GM12878 (cell line): Measurements from ENCODE around the gene SRBD1. TPM values are rescaled to one million over a fixed set of nuclear protein-coding genes. Genes with fewer than 3 reads are reported as not detected.

Experiments used
- ATAC-seq: fragments of 200-7000 bp; cut with Tn5 transposase; 3 replicates; pipeline ENCODE4 v1.9.1; 2020; ENCODE audit warnings: mild to moderate bottlenecking, moderate library complexity
- BruUV-seq: library from RNA; stranded (reverse); fragments of 400-500 nt; replicated peaks from 2 replicates; lab custom pipeline; 2021; lab: Mats Ljungman, UMichigan
- CTCF ChIA-PET: fragments of 300-600 bp; sonication (Branson Sonifier 250); formaldehyde crosslinking; extraction: SDS; loops from one replicate; lab custom pipeline; 2021; ENCODE audit warnings: inconsistent platforms; lab: Yijun Ruan, JAX
- POLR2A ChIA-PET: fragments of 350-600 bp; formaldehyde crosslinking; extraction: SDS; loops from one replicate; lab custom pipeline; 2021; ENCODE audit warnings: inconsistent platforms; lab: Charles Lee
- RAD21 ChIA-PET: fragments of 300-600 bp; sonication (Branson Sonifier 250); formaldehyde crosslinking; loops from one replicate; lab custom pipeline; 2023; ENCODE audit warnings: antibody characterized with exemption; ENCODE audit not compliant: unreplicated experiment; lab: Charles Lee
- SMC1A ChIA-PET: fragments of 300-600 bp; sonication (Branson Sonifier 250); formaldehyde crosslinking; loops from one replicate; lab custom pipeline; 2023; ENCODE audit not compliant: unreplicated experiment, uncharacterized antibody; lab: Charles Lee
- DNase-seq: peaks from one replicate; pipeline ENCODE4 v3.0.0-alpha.2; 2011; ENCODE audit warnings: low read depth, low spot score
- FAIRE-seq: peaks from 3 replicates; lab custom pipeline; 2011; peaks lifted over from hg19 to GRCh38; lab: Jason Lieb, UNC
- H2AFZ ChIP-seq: 2 replicates; pipeline ENCODE4 v1.6.0; 2011; ENCODE audit warnings: low read depth, low read length, control low read depth; ENCODE audit not compliant: control insufficient read depth
- H3K27ac ChIP-seq: 2 replicates; pipeline ENCODE4 v1.5.1; 2011; ENCODE audit warnings: control low read depth; ENCODE audit not compliant: control insufficient read depth, insufficient read depth
- H3K27me3 ChIP-seq, 2 experiments: replicated peaks in 1 of 2; 2 replicates each; pipeline versions ENCODE4 v1.6.0 to v1.6.1; 2011; ENCODE audit warnings: low read length in 1 of 2; ENCODE audit not compliant: control insufficient read depth in 2 of 2, insufficient read depth in 2 of 2
- H3K36me3 ChIP-seq, 2 experiments: 2 replicates each; pipeline ENCODE4 v1.5.1; 2011; ENCODE audit warnings: low read length in 1 of 2; ENCODE audit not compliant: control insufficient read depth in 2 of 2, insufficient read depth in 2 of 2
- H3K4me1 ChIP-seq: 2 replicates; pipeline ENCODE4 v1.6.1; 2011; ENCODE audit warnings: mild to moderate bottlenecking, low read length, moderate library complexity, mixed read lengths; ENCODE audit not compliant: control insufficient read depth, insufficient read depth
- H3K4me2 ChIP-seq: 2 replicates; pipeline ENCODE4 v1.6.0; 2011; ENCODE audit warnings: control low read depth; ENCODE audit not compliant: control insufficient read depth, insufficient read depth
- H3K4me3 ChIP-seq: fragments of 200-600 bp; sonication (generic); 2 replicates; pipeline ENCODE4 v1.5.1; 2016
- H3K79me2 ChIP-seq: 2 replicates; pipeline ENCODE4 v1.6.0; 2011; ENCODE audit warnings: low read length; ENCODE audit not compliant: control insufficient read depth, insufficient read depth
- H3K9ac ChIP-seq: 2 replicates; pipeline ENCODE4 v1.8.0; 2011; ENCODE audit warnings: low read length, control low read depth, mixed read lengths; ENCODE audit not compliant: control insufficient read depth, insufficient read depth
- H3K9me3 ChIP-seq: replicated peaks from 3 replicates; pipeline ENCODE4 v1.5.1; 2011; ENCODE audit warnings: mild to moderate bottlenecking, low read length; ENCODE audit not compliant: control insufficient read depth, insufficient read depth
- H4K20me1 ChIP-seq: 2 replicates; pipeline ENCODE4 v1.6.0; 2011; ENCODE audit not compliant: control insufficient read depth, insufficient read depth
- BHLHE40 ChIP-seq, 2 experiments: fragments of 450-650 bp in 1 of 2; IDR thresholded peaks; 2 replicates each; pipeline ENCODE4 v1.6.1; 2011 to 2017; ENCODE audit warnings: low read depth in 2 of 2, borderline replicate concordance in 1 of 2, improper control_type of control experiment in 1 of 2, low read length in 1 of 2, mild to moderate bottlenecking in 1 of 2
- KLF5 ChIP-seq: fragments of 450-650 bp; IDR thresholded peaks from 2 replicates; pipeline ENCODE4 v1.6.1; 2014; ENCODE audit warnings: mild to moderate bottlenecking; ENCODE audit not compliant: partially characterized antibody
- LARP7 ChIP-seq: fragments of 450-650 bp; IDR thresholded peaks from 2 replicates; pipeline ENCODE4 v1.6.1; 2017; ENCODE audit warnings: mild to moderate bottlenecking
- MEF2B ChIP-seq: fragments of 450-650 bp; IDR thresholded peaks from 2 replicates; pipeline ENCODE4 v1.6.1; 2018; ENCODE audit warnings: mild to moderate bottlenecking, moderate library complexity; ENCODE audit not compliant: partially characterized antibody, poor library complexity, severe bottlenecking
- MTA3 ChIP-seq: IDR thresholded peaks from 2 replicates; pipeline ENCODE4 v1.6.1; 2012; ENCODE audit warnings: low read length, inconsistent platforms, borderline replicate concordance
- NBN ChIP-seq: fragments of 450-650 bp; IDR thresholded peaks from 2 replicates; pipeline ENCODE4 v1.6.1; 2016
- NFIC ChIP-seq: IDR thresholded peaks from 2 replicates; pipeline ENCODE4 v1.6.1; 2012; ENCODE audit warnings: low read depth, mild to moderate bottlenecking, inconsistent platforms, low read length, moderate library complexity
- PAX5 ChIP-seq: IDR thresholded peaks from 2 replicates; pipeline ENCODE4 v1.6.1; 2011; ENCODE audit warnings: low read depth, low read length, borderline replicate concordance
- PAX8 ChIP-seq: fragments of 450-650 bp; IDR thresholded peaks from 2 replicates; pipeline ENCODE4 v1.6.1; 2017; ENCODE audit warnings: mild to moderate bottlenecking, moderate library complexity
- POU2F2 ChIP-seq: IDR thresholded peaks from 3 replicates; pipeline ENCODE4 v1.6.1; 2011; ENCODE audit warnings: low read depth, mild to moderate bottlenecking, low read length, borderline replicate concordance
- RCOR1 ChIP-seq: conservative IDR thresholded peaks from 2 replicates; pipeline ENCODE4 v1.6.1; 2012; ENCODE audit warnings: low read depth, low read length, improper control_type of control experiment
- RUNX3 ChIP-seq: IDR thresholded peaks from 2 replicates; pipeline ENCODE4 v1.6.1; 2012; ENCODE audit warnings: low read length, inconsistent platforms
- SP1 ChIP-seq: IDR thresholded peaks from one replicate; pipeline ENCODE4 v1.6.1; 2011; ENCODE audit warnings: low read depth, low read length
- SUPT20H ChIP-seq: IDR thresholded peaks from 2 replicates; pipeline ENCODE4 v1.6.1; 2011; ENCODE audit warnings: low read depth, mild to moderate bottlenecking, low read length, moderate library complexity, borderline replicate concordance; ENCODE audit not compliant: control insufficient read depth
- TARDBP ChIP-seq: IDR thresholded peaks from 2 replicates; pipeline ENCODE4 v1.6.1; 2016; ENCODE audit warnings: borderline replicate concordance
- TCF7 ChIP-seq: IDR thresholded peaks from 2 replicates; pipeline ENCODE4 v1.6.1; 2014; ENCODE audit warnings: antibody characterized with exemption, borderline replicate concordance
- WGBS: methylation state at CpG from one replicate; pipeline ENCODE4 v1.1.6; 2016; ENCODE audit warnings: low lambda C conversion rate; ENCODE audit not compliant: insufficient replicate concordance, insufficient coverage; ENCODE audit errors: missing lambda C conversion rate; 5-methylcytosine and 5-hydroxymethylcytosine counted together
- in situ Hi-C: fragments of 300-500 bp; cut with MboI; formaldehyde crosslinking; loops from 9 replicates; pipeline ENCODE4 v1.14.3; 2018; ENCODE audit warnings: mixed read lengths
- intact Hi-C: fragments of 100-400 bp; cut with micrococcal nuclease; formaldehyde crosslinking; loops from one replicate; pipeline ENCODE4 v1.14.2; 2022; ENCODE audit not compliant: unreplicated experiment
- polyA plus RNA-seq, 11 experiments: library from polyadenylated mRNA; depleted of rRNA in 4 of 11; unstranded in 6 of 11; stranded (reverse) in 5 of 11; fragments of >200 nt; fragmentation: Nextera tagmentation in 4 of 11; fragmentation: Illumina TruSeq in 1 of 11; extraction: Ambion mirVana in 4 of 11; extraction: Trizol in 1 of 11; gene quantifications; 1 replicate in 1 of 11; 2 replicates in 10 of 11; pipeline versions ENCODE4 v1.2.1 to v1.2.3, GENCODE V29; 2011 to 2016; ENCODE audit warnings: inconsistent platforms in 2 of 11, missing spikeins in 2 of 11, low read depth in 1 of 11
- total RNA-seq, 4 experiments: library from RNA; depleted of rRNA in 3 of 4; stranded (reverse); fragments of >200 nt in 3 of 4; fragmentation: Illumina TruSeq in 1 of 4; extraction: Trizol in 1 of 4; gene quantifications; 2 replicates each; pipeline versions ENCODE4 v1.2.1 to v1.2.3, GENCODE V29; 2013 to 2021
- TF ChIP-seq, protein P1 (sequence below): IDR thresholded peaks from 2 replicates; pipeline ENCODE4 v1.6.1; 2011; ENCODE audit warnings: mild to moderate bottlenecking, low read depth, low read length, moderate library complexity; ENCODE audit not compliant: insufficient replicate concordance
- TF ChIP-seq, protein P2 (sequence below): IDR thresholded peaks from 2 replicates; pipeline ENCODE4 v1.6.1; 2012; ENCODE audit warnings: low read depth, low read length, improper control_type of control experiment
- TF ChIP-seq, protein P3 (sequence below): fragments of 450-650 bp; IDR thresholded peaks from 2 replicates; pipeline ENCODE4 v1.6.1; 2014; ENCODE audit warnings: mild to moderate bottlenecking

The SRBD1 gene
- total and polyA plus RNA-seq, 10 of the 15 experiments (the other 5 are each of a cell fraction or from before 2014, with no cell fraction given) = 9.7 to 33.1 (median 20.1) TPM

DNA sequence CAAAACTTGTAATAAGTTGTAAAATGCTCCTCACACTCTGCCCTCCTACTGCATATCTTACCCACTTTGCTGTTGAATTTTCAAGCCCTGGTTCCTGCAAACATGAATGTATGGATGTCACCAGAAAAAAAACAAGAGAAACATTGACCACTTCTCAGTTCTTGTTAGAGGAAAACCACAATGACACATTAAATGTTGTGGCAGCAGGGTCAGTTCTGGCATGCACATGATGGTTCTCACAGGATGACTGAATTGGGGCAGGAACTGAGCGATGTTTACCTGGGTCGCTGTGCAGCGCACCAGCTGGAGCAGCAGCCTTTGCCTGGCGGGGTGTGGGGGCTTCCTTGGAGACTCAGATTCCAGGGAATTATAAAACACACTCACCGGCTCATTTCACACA, 26.4 kb upstream of the SRBD1 start:
- ChIA-PET POLR2A (no interaction called here), RAD21 (no interaction called here), CTCF (interaction anchor here (0.6 to 2.6 kb wide), 3 partner anchors 58 to 298 kb away, joined by 3 to 9 read pairs (median 6); no protein-coding TSS in a partner anchor), SMC1A (interaction anchor here (1.0 to 4.0 kb wide), 3 partner anchors 12 to 299 kb away, joined by 3 to 16 read pairs (median 4); no protein-coding TSS in a partner anchor)
- BruUV-seq = no TSS peak
- Histone ChIP-seq H3K36me3 (no peaks in the 10 kb centered on the region), H3K79me2 (no peaks in the 10 kb centered on the region), H3K4me1 (no peaks in the 10 kb centered on the region; the same call in 1 of the 2 replicates), H3K4me2 (no peak overlapping the region; the same call in 1 of the 2 replicates), H3K9me3 (no peaks in the 10 kb centered on the region), H4K20me1 (0 out of 2 replicates have a peak, but pooled peaks cover 2% of the 10 kb centered on the region), H2AFZ (no peak overlapping the region), H3K27ac (no peak overlapping the region), H3K27me3 (no peaks in the 10 kb centered on the region), H3K4me3 (no peak overlapping the region), H3K9ac (no peak overlapping the region)
- in situ Hi-C loops (loop anchor here (10.0 to 25.0 kb wide), 2 partner anchors 653 to 725 kb away; no protein-coding TSS in a partner anchor), intact Hi-C loops (loop anchor here (10.0 kb wide), 1 partner anchor 817 kb away; no protein-coding TSS in a partner anchor)
- FAIRE-seq (peak; percentile 54), DNase-seq (peak; percentile 41), ATAC-seq (peak; percentile 96)
- 1% methylated on average over 5 of the region's 5 CpGs for WGBS
- TF ChIP-seq BHLHE40 (IDR thresholded peaks at IDR 0.05; ENCODE audit: borderline replicate concordance in 1 of 2, low read depth in 2 of 2, low read length in 1 of 2) (peak; percentile 50 to 80; a peak in 3 of 4 replicates), PAX8 (no peak), SP1 (no peak), NBN (no peak), NFIC (peak; percentile 50; the same call in 1 of the 2 replicates), SUPT20H (no peak), MTA3 (no peak), POU2F2 (0 out of 3 replicates have a peak, but pooled peaks have one; percentile 16), RUNX3 (peak; percentile 95), MEF2B (no peak), TARDBP (no peak), LARP7 (no peak), RCOR1 (no peak), KLF5 (no peak), PAX5 (peak; percentile 57; the same call in 1 of the 2 replicates), TCF7 (no peak)
- TF ChIP-seq, protein P1, sequence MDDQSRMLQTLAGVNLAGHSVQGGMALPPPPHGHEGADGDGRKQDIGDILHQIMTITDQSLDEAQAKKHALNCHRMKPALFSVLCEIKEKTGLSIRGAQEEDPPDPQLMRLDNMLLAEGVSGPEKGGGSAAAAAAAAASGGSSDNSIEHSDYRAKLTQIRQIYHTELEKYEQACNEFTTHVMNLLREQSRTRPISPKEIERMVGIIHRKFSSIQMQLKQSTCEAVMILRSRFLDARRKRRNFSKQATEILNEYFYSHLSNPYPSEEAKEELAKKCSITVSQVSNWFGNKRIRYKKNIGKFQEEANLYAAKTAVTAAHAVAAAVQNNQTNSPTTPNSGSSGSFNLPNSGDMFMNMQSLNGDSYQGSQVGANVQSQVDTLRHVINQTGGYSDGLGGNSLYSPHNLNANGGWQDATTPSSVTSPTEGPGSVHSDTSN = no peak
- TF ChIP-seq, protein P2, sequence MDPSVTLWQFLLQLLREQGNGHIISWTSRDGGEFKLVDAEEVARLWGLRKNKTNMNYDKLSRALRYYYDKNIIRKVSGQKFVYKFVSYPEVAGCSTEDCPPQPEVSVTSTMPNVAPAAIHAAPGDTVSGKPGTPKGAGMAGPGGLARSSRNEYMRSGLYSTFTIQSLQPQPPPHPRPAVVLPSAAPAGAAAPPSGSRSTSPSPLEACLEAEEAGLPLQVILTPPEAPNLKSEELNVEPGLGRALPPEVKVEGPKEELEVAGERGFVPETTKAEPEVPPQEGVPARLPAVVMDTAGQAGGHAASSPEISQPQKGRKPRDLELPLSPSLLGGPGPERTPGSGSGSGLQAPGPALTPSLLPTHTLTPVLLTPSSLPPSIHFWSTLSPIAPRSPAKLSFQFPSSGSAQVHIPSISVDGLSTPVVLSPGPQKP = no peak
- TF ChIP-seq, protein P3, sequence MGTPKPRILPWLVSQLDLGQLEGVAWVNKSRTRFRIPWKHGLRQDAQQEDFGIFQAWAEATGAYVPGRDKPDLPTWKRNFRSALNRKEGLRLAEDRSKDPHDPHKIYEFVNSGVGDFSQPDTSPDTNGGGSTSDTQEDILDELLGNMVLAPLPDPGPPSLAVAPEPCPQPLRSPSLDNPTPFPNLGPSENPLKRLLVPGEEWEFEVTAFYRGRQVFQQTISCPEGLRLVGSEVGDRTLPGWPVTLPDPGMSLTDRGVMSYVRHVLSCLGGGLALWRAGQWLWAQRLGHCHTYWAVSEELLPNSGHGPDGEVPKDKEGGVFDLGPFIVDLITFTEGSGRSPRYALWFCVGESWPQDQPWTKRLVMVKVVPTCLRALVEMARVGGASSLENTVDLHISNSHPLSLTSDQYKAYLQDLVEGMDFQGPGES = no peak
